NT2/D1 (cell line): ENCODE data around the gene ACBD4.

ENCODE experiments used
- SUZ12 ChIP-seq: IDR thresholded peaks from 2 replicates; pipeline ENCODE4 v1.6.1; 2011; ENCODE audit not compliant: insufficient read length, insufficient read depth; ENCODE audit errors: extremely low read depth
- YY1 ChIP-seq: IDR thresholded peaks from 2 replicates; pipeline ENCODE4 v1.6.1; 2011; ENCODE audit not compliant: insufficient read length, insufficient read depth
- ZNF274 ChIP-seq: IDR thresholded peaks from 2 replicates; pipeline ENCODE4 v1.6.1; 2011; ENCODE audit warnings: mild to moderate bottlenecking, low read depth, low read length

GRCh38 chr17:45093444-45094110, 41.9 kb upstream of the ACBD4 start:
- TF ChIP-seq ZNF274 (no peak), YY1 (no peak), SUZ12 (no peak)
